ENCODE results near the gene MCF2L2.
"Not testable (repeated sequence)": the region's sequence is repeated elsewhere in the genome, so short reads cannot be mapped to it uniquely, and the experiment has no call there.

The MCF2L2 gene

GRCh38 chr3:183444748-183445147 lies 16.3 kb upstream of the MCF2L2 start:
- no peak for DNase-seq (ENCODE audit: low read depth, low spot score)

GRCh38 chr3:183443395-183444385 lies 15.3 kb upstream of the MCF2L2 start:
- no peak for DNase-seq (ENCODE audit: low read depth, low spot score)

GRCh38 chr3:183442994-183443393 lies 14.6 kb upstream of the MCF2L2 start:
- no peak for DNase-seq (ENCODE audit: low read depth, low spot score)

GRCh38 chr3:183440521-183440920 lies 12.1 kb upstream of the MCF2L2 start:
- DNase-seq (ENCODE audit: low read depth, low spot score): not testable (repeated sequence)

- DNase-seq (ENCODE audit: low read depth, low spot score): no peak
Observed at GRCh38 chr3:183439515-183439914, 11.1 kb upstream of the MCF2L2 start.

GRCh38 chr3:183438735-183439134 lies 10.3 kb upstream of the MCF2L2 start:
- DNase-seq (ENCODE audit: low read depth, low spot score): no peak

GRCh38 chr3:183437666-183438564 lies 9.5 kb upstream of the MCF2L2 start:
- no peak for DNase-seq (ENCODE audit: low read depth, low spot score)

GRCh38 chr3:183437061-183437460 lies 8.6 kb upstream of the MCF2L2 start:
- no peak for DNase-seq (ENCODE audit: low read depth, low spot score)

- DNase-seq (ENCODE audit: low read depth, low spot score): no peak
Observed at GRCh38 chr3:183435661-183436060, 7.2 kb upstream of the MCF2L2 start.

- no peak for DNase-seq (ENCODE audit: low read depth, low spot score)
Observed at GRCh38 chr3:183434992-183435391, 6.6 kb upstream of the MCF2L2 start.

GRCh38 chr3:183434503-183434902 lies 6.1 kb upstream of the MCF2L2 start:
- no peak for DNase-seq (ENCODE audit: low read depth, low spot score)

GRCh38 chr3:183430325-183430957 lies 2.0 kb upstream of the MCF2L2 start:
- no peak for DNase-seq (ENCODE audit: low read depth, low spot score)

GRCh38 chr3:183427876-183428446 lies 458 bp downstream of the MCF2L2 start:
- DNase-seq (ENCODE audit: low read depth, low spot score): no peak

GRCh38 chr3:183427196-183427875 lies 1.1 kb downstream of the MCF2L2 start:
- no peak for DNase-seq (ENCODE audit: low read depth, low spot score)

- DNase-seq (ENCODE audit: low read depth, low spot score): not testable (repeated sequence)
Observed at GRCh38 chr3:183418807-183419206, 9.6 kb downstream of the MCF2L2 start.

- no peak for DNase-seq (ENCODE audit: low read depth, low spot score)
Observed at GRCh38 chr3:183411216-183411922, 17.1 kb downstream of the MCF2L2 start.

GRCh38 chr3:183410759-183411158 lies 17.7 kb downstream of the MCF2L2 start:
- DNase-seq (ENCODE audit: low read depth, low spot score): no peak

- DNase-seq (ENCODE audit: low read depth, low spot score): no peak
Observed at GRCh38 chr3:183410280-183410679, 18.1 kb downstream of the MCF2L2 start.

- no peak for DNase-seq (ENCODE audit: low read depth, low spot score)
Observed at GRCh38 chr3:183409219-183409618, 19.2 kb downstream of the MCF2L2 start.

GRCh38 chr3:183401678-183402077 lies 26.7 kb downstream of the MCF2L2 start:
- DNase-seq (ENCODE audit: low read depth, low spot score): no peak
